ENCODE results near the gene CASTOR2. TPM values are rescaled to one million over a fixed set of nuclear protein-coding genes. Genes with fewer than 3 reads are reported as not detected.
"Not testable (repeated sequence)": the region's sequence is repeated elsewhere in the genome, so short reads cannot be mapped to it uniquely, and the experiment has no call there.

The CASTOR2 gene
- total RNA-seq, 2 donors from 2014 or later: 4.2 to 4.9 TPM

- DNase-seq; H3K9me3 ChIP-seq; H3K9ac ChIP-seq (ENCODE audit: low read depth in 2 of 2, low read length in 2 of 2); H3K36me3 ChIP-seq; H3K27me3 ChIP-seq; intact Hi-C loops (cut with DNase I); H3K4me3 ChIP-seq; H3K4me1 ChIP-seq; H3K27ac ChIP-seq: not testable (repeated sequence)
These were observed 1.8 kb downstream of the CASTOR2 start for GRCh38 chr7:74966208-74966854.

- H3K9me3 ChIP-seq; H3K9ac ChIP-seq (ENCODE audit: low read depth in 2 of 2, low read length in 2 of 2); DNase-seq; H3K4me1 ChIP-seq; H3K36me3 ChIP-seq; H3K27me3 ChIP-seq; intact Hi-C loops (cut with DNase I); H3K27ac ChIP-seq; H3K4me3 ChIP-seq: not testable (repeated sequence)
These were observed 2.4 kb downstream of the CASTOR2 start for GRCh38 chr7:74966909-74967308.

GRCh38 chr7:74971431-74971830 lies 6.9 kb downstream of the CASTOR2 start:
- H3K4me3 ChIP-seq; H3K27ac ChIP-seq; H3K27me3 ChIP-seq; DNase-seq; H3K4me1 ChIP-seq; H3K36me3 ChIP-seq; intact Hi-C loops (cut with DNase I); H3K9me3 ChIP-seq; H3K9ac ChIP-seq (ENCODE audit: low read depth in 2 of 2, low read length in 2 of 2): not testable (repeated sequence)

GRCh38 chr7:74972377-74972776 lies 7.9 kb downstream of the CASTOR2 start:
- H3K4me1 ChIP-seq; H3K27ac ChIP-seq; H3K4me3 ChIP-seq; H3K27me3 ChIP-seq; H3K9ac ChIP-seq (ENCODE audit: low read depth in 2 of 2, low read length in 2 of 2); intact Hi-C loops (cut with DNase I); DNase-seq; H3K36me3 ChIP-seq; H3K9me3 ChIP-seq: not testable (repeated sequence)

- intact Hi-C loops (cut with DNase I); H3K9me3 ChIP-seq; H3K27me3 ChIP-seq; H3K9ac ChIP-seq (ENCODE audit: low read depth in 2 of 2, low read length in 2 of 2); H3K27ac ChIP-seq; DNase-seq; H3K4me1 ChIP-seq; H3K36me3 ChIP-seq; H3K4me3 ChIP-seq: not testable (repeated sequence)
These were observed 11.5 kb downstream of the CASTOR2 start for GRCh38 chr7:74975959-74976358.

GRCh38 chr7:74977523-74977922 lies 13.0 kb downstream of the CASTOR2 start:
- H3K36me3 ChIP-seq; H3K4me1 ChIP-seq; H3K27me3 ChIP-seq; H3K4me3 ChIP-seq; H3K9me3 ChIP-seq; H3K27ac ChIP-seq; H3K9ac ChIP-seq (ENCODE audit: low read depth in 2 of 2, low read length in 2 of 2); intact Hi-C loops (cut with DNase I); DNase-seq: not testable (repeated sequence)

- H3K4me1 ChIP-seq; H3K27ac ChIP-seq; H3K4me3 ChIP-seq; intact Hi-C loops (cut with DNase I); DNase-seq; H3K9me3 ChIP-seq; H3K36me3 ChIP-seq; H3K9ac ChIP-seq (ENCODE audit: low read depth in 2 of 2, low read length in 2 of 2); H3K27me3 ChIP-seq: not testable (repeated sequence)
These were observed 23.9 kb downstream of the CASTOR2 start for GRCh38 chr7:74988436-74988835.

GRCh38 chr7:74993121-74993520 lies 28.6 kb downstream of the CASTOR2 start:
- Histone ChIP-seq H3K27me3 (no peaks in the 10 kb centered on the region), H3K9me3 (no peaks in the 10 kb centered on the region), H3K27ac (no peak overlapping the region), H3K4me1 (no peaks in the 10 kb centered on the region), H3K4me3 (no peak overlapping the region), H3K36me3 (no peaks in the 10 kb centered on the region), H3K9ac (ENCODE audit: low read depth in 2 of 2, low read length in 2 of 2) (no peak overlapping the region)
- TF ChIP-seq CTCF (IDR thresholded peaks at IDR 0.05): no peak
- intact Hi-C loops (cut with DNase I): no loop called here
- no peak for DNase-seq

- H3K9me3 ChIP-seq; H3K9ac ChIP-seq (ENCODE audit: low read depth in 2 of 2, low read length in 2 of 2); intact Hi-C loops (cut with DNase I); H3K27ac ChIP-seq; DNase-seq; H3K36me3 ChIP-seq; H3K4me3 ChIP-seq; H3K27me3 ChIP-seq; H3K4me1 ChIP-seq: not testable (repeated sequence)
These were observed 30.5 kb downstream of the CASTOR2 start for GRCh38 chr7:74994869-74995543.

GRCh38 chr7:74996361-74996760 lies 31.9 kb downstream of the CASTOR2 start:
- H3K4me1 ChIP-seq; H3K27me3 ChIP-seq; H3K36me3 ChIP-seq; H3K27ac ChIP-seq; DNase-seq; H3K9me3 ChIP-seq; intact Hi-C loops (cut with DNase I); H3K4me3 ChIP-seq; H3K9ac ChIP-seq (ENCODE audit: low read depth in 2 of 2, low read length in 2 of 2): not testable (repeated sequence)

GRCh38 chr7:74997811-74998210 lies 33.3 kb downstream of the CASTOR2 start:
- H3K4me1 ChIP-seq; H3K9me3 ChIP-seq; H3K36me3 ChIP-seq; H3K4me3 ChIP-seq; intact Hi-C loops (cut with DNase I); H3K27ac ChIP-seq; H3K27me3 ChIP-seq; DNase-seq; H3K9ac ChIP-seq (ENCODE audit: low read depth in 2 of 2, low read length in 2 of 2): not testable (repeated sequence)

- H3K27ac ChIP-seq; H3K36me3 ChIP-seq; DNase-seq; H3K9me3 ChIP-seq; intact Hi-C loops (cut with DNase I); H3K4me1 ChIP-seq; H3K9ac ChIP-seq (ENCODE audit: low read depth in 2 of 2, low read length in 2 of 2); H3K4me3 ChIP-seq; H3K27me3 ChIP-seq: not testable (repeated sequence)
These were observed 36.9 kb downstream of the CASTOR2 start for GRCh38 chr7:75001356-75001755.

Data from colonic mucosa (tissue), 4 donors.